Panc1 (cell line): Measurements from ENCODE around the gene BCL2L1. TPM values are rescaled to one million over a fixed set of nuclear protein-coding genes. Genes with fewer than 3 reads are reported as not detected.

Experiments
- ATAC-seq: fragments of 200-7000 bp; cut with Tn5 transposase; 2 replicates; pipeline ENCODE4 v1.9.1; 2020; ENCODE audit warnings: mild to moderate bottlenecking, moderate library complexity
- BruUV-seq: library from RNA; stranded (reverse); fragments of 400-500 nt; replicated peaks from 2 replicates; lab custom pipeline; 2021; lab: Mats Ljungman, UMichigan
- CTCF ChIA-PET: fragments of 300-600 bp; sonication (Branson Sonifier 250); formaldehyde crosslinking; loops from one replicate; lab custom pipeline; 2022; ENCODE audit warnings: antibody characterized with exemption; lab: Charles Lee
- POLR2A ChIA-PET: fragments of 300-600 bp; sonication (Branson Sonifier 250); formaldehyde crosslinking; loops from one replicate; lab custom pipeline; 2022; ENCODE audit warnings: antibody characterized with exemption; lab: Charles Lee
- DNase-seq: peaks from one replicate; pipeline ENCODE4 v3.0.0-alpha.2; 2010; ENCODE audit warnings: low read depth, low spot score
- H3K27ac ChIP-seq: 2 replicates; pipeline ENCODE4 v1.5.1; 2011; ENCODE audit warnings: mild to moderate bottlenecking, low read length, inconsistent platforms
- H3K27me3 ChIP-seq: fragments of 200-500 bp; sonication (Bioruptor generic); 2 replicates; pipeline ENCODE4 v1.6.0; 2014; ENCODE audit warnings: low read length, inconsistent platforms; ENCODE audit not compliant: control insufficient read depth, insufficient read depth
- H3K36me3 ChIP-seq: fragments of 200-500 bp; sonication (Bioruptor generic); 2 replicates; pipeline ENCODE4 v1.5.1; 2014; ENCODE audit warnings: inconsistent platforms, mild to moderate bottlenecking, low read length, moderate library complexity; ENCODE audit not compliant: control insufficient read depth, insufficient read depth
- H3K4me1 ChIP-seq: 2 replicates; pipeline ENCODE4 v1.5.1; 2011; ENCODE audit warnings: inconsistent platforms, mild to moderate bottlenecking, low read length, moderate library complexity; ENCODE audit not compliant: control insufficient read depth, insufficient read depth
- H3K4me3 ChIP-seq, 2 experiments: 2 replicates each; pipeline ENCODE4 v1.5.1; 2011 to 2012; ENCODE audit warnings: low read depth in 2 of 2, low read length in 2 of 2, mild to moderate bottlenecking in 2 of 2, inconsistent platforms in 1 of 2, moderate library complexity in 1 of 2
- H3K9me3 ChIP-seq: fragments of 200-500 bp; sonication (Bioruptor generic); 2 replicates; pipeline ENCODE4 v1.5.1; 2014; ENCODE audit warnings: low read depth, mild to moderate bottlenecking, inconsistent platforms, low read length, moderate library complexity; ENCODE audit not compliant: control insufficient read depth, insufficient read depth
- CTCF ChIP-seq: fragments of 450-650 bp; IDR thresholded peaks from 2 replicates; pipeline ENCODE4 v1.5.1; 2017; ENCODE audit warnings: mild to moderate bottlenecking
- POLR2AphosphoS5 ChIP-seq: IDR thresholded peaks from 2 replicates; pipeline ENCODE4 v1.6.1; 2012; ENCODE audit warnings: mild to moderate bottlenecking, low read depth, low read length, moderate library complexity
- SIN3A ChIP-seq: IDR thresholded peaks from 2 replicates; pipeline ENCODE4 v1.6.1; 2012; ENCODE audit warnings: low read depth, mild to moderate bottlenecking, low read length, moderate library complexity, borderline replicate concordance; ENCODE audit not compliant: insufficient read depth
- TCF7L2 ChIP-seq: IDR thresholded peaks from 2 replicates; pipeline ENCODE4 v1.6.1; 2011; ENCODE audit warnings: mild to moderate bottlenecking, low read depth, low read length, inconsistent platforms
- in situ Hi-C: cut with HindIII; loops from 2 replicates; pipeline ENCODE4 v1.10.0; 2016; ENCODE audit warnings: low sequenced_read_pairs, low pct_unique_long_range_greater_than_20kb
- intact Hi-C: fragments of 100-400 bp; cut with micrococcal nuclease; formaldehyde crosslinking; loops from one replicate; pipeline ENCODE4 v1.10.0; 2022; ENCODE audit not compliant: unreplicated experiment
- total RNA-seq: library from RNA; stranded (reverse); gene quantifications from one replicate; pipeline ENCODE4 v1.2.1, GENCODE V29; 2021; ENCODE audit not compliant: unreplicated experiment

Gene BCL2L1
- total RNA-seq, 1 experiment from 2014 or later, result 150 TPM

GRCh38 chr20:31676609-31676989 is 46.1 kb downstream of the BCL2L1 start:
- Histone ChIP-seq H3K27ac (peak overlapping the region; percentile 27), H3K27me3 (no peaks in the 10 kb centered on the region), H3K36me3 (peaks cover 4% of the 10 kb centered on the region; the same call in 1 of the 2 replicates), H3K4me3 (no peak overlapping the region), H3K4me1 (peaks cover 69% of the 10 kb centered on the region), H3K9me3 (no peaks in the 10 kb centered on the region)
- DNase-seq, result no peak
- no peak for ATAC-seq
- in situ Hi-C loops, result no loop called here
- TF ChIP-seq SIN3A, result no peak
- TF ChIP-seq TCF7L2, result no peak
- POLR2A ChIA-PET, result no interaction called here
- intact Hi-C loops, result loop anchor here (5.0 kb wide), 1 partner anchor 46 kb away; the partner anchor contains the start of gene BCL2L1
- no TSS peak for BruUV-seq
- CTCF ChIA-PET, result interaction anchor here (0.6 to 1.5 kb wide), 5 partner anchors 11 to 47 kb away, joined by 3 to 9 read pairs (median 4); no protein-coding TSS in a partner anchor

- no peaks in the 10 kb centered on the region for H3K9me3 ChIP-seq
- H3K4me1 ChIP-seq, result peaks cover 72% of the 10 kb centered on the region
- TSS peak; percentile 5 for BruUV-seq
- in situ Hi-C loops, result no loop called here
- H3K36me3 ChIP-seq, result peaks cover 4% of the 10 kb centered on the region; the same call in 1 of the 2 replicates
- intact Hi-C loops, result loop anchor here (5.0 kb wide), 1 partner anchor 46 kb away; the partner anchor contains the start of gene BCL2L1
- DNase-seq (no peak), ATAC-seq (no peak)
- CTCF ChIA-PET, result interaction anchor here (0.6 to 1.8 kb wide), 7 partner anchors 8 to 416 kb away, joined by 3 to 9 read pairs (median 4); no protein-coding TSS in a partner anchor
- POLR2A ChIA-PET, result interaction anchor here (0.6 kb wide), 1 partner anchor 50 kb away, joined by 3 read pairs; no protein-coding TSS in a partner anchor
- H3K27me3 ChIP-seq, result no peaks in the 10 kb centered on the region
- peak overlapping the region; percentile 27 for H3K27ac ChIP-seq
- H3K4me3 ChIP-seq, result no peak overlapping the region
- no peak for TF ChIP-seq CTCF
Observed at GRCh38 chr20:31675828-31676608, 46.6 kb downstream of the BCL2L1 start.

GRCh38 chr20:31674895-31675827 is 47.5 kb downstream of the BCL2L1 start:
- DNase-seq (no peak), ATAC-seq (peak; percentile 23)
- Histone ChIP-seq H3K9me3 (no peaks in the 10 kb centered on the region), H3K27me3 (no peaks in the 10 kb centered on the region), H3K36me3 (peaks cover 4% of the 10 kb centered on the region; the same call in 1 of the 2 replicates), H3K4me1 (peaks cover 72% of the 10 kb centered on the region), H3K27ac (peak overlapping the region; percentile 27), H3K4me3 (no peak overlapping the region)
- ChIA-PET CTCF (interaction anchor here (0.6 to 1.8 kb wide), 9 partner anchors 9 to 415 kb away, joined by 4 to 18 read pairs (median 6); no protein-coding TSS in a partner anchor), POLR2A (interaction anchor here (0.6 to 0.7 kb wide), 2 partner anchors 49 to 71 kb away, joined by 7 to 11 read pairs; no protein-coding TSS in a partner anchor)
- in situ Hi-C loops (no loop called here), intact Hi-C loops (loop anchor here (5.0 kb wide), 1 partner anchor 47 kb away; the partner anchor contains the start of gene BCL2L1)
- no TSS peak for BruUV-seq
- TF ChIP-seq POLR2AphosphoS5, result peak; percentile 41
- TF ChIP-seq TCF7L2, result no peak
